ENCODE results near the gene RUNX3. TPM values are rescaled to one million over a fixed set of nuclear protein-coding genes. Genes with fewer than 3 reads are reported as not detected.

The RUNX3 gene
- total and polyA plus RNA-seq, 4 donors: 1.7 to 9.0 (median 4.5) TPM

DNA sequence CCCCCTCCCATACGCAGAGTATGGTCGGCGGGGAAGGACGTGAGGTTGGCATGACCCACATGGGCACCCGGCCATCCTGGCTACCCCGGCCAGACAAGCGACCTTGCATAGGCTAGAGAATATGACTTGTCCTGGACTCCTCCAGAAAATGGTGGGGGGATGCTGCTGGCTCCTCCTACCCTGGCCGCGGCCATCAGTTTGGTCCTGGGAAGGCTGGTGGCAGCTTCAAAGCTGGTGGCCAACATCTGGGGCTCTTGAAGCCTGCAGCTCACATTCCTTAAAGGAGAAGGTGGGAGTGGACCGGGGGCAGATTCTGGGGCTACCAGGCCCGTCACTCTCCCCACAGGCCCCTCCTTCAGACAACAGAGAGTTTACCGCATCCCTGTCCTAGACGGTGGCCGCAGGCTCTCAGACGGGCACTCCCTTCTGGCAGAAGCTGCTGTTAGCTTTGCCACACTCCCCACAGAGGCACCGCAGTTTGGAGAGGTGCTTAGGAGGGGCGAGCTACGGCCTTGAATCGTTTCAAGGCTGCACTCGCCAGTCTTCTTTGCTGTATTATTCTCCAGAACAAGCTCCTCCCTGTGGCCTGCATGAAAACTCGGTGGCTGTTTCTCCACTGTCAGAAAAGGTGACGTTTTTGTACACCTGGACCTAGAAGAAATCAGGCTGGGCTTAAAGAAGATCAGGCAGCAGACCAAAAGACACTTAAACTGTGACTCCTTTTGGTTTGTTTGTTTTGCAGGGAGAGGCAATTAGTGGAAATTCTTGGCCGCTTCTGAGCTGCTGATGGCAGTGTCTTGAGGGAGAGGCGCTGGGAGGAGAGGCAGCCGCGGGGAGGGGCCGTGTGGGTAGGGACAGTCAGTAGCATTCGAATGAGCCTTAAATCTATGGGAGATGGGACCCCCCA lies 68.0 kb downstream of the RUNX3 start:
- H3K9ac ChIP-seq (ENCODE audit: insufficient read depth in 1 of 2, low read length in 2 of 2): no peak overlapping the region
- no peak overlapping the region for H3K4me3 ChIP-seq
- 66 to 75% methylated on average over 28 of the region's 28 CpGs for WGBS, 2 donors
- DNase-seq (peak; percentile 46 to 70 (median 57)), ATAC-seq (ENCODE audit: insufficient read depth, low FRiP score) (peak; percentile 22)
- peaks cover 0 to 20% (median 11%) of the 10 kb centered on the region in 5 donors for H3K4me1 ChIP-seq (ENCODE audit: control insufficient read depth in 5 of 5, insufficient read depth in 5 of 5, low read length in 5 of 5)
- peak overlapping the region in 1 of 2 donors; percentile 26 for H3K27ac ChIP-seq (ENCODE audit: low read depth in 1 of 2, low read length in 1 of 2)
- no peaks in the 10 kb centered on the region for H3K36me3 ChIP-seq (ENCODE audit: control insufficient read depth in 4 of 4, insufficient read depth in 4 of 4, low read length in 4 of 4)
- peaks cover 0 to 2% (median 0%) of the 10 kb centered on the region in 3 donors for H3K27me3 ChIP-seq (ENCODE audit: control insufficient read depth in 3 of 3, insufficient read depth in 3 of 3, low read length in 2 of 3)
- TF ChIP-seq, protein P1, sequence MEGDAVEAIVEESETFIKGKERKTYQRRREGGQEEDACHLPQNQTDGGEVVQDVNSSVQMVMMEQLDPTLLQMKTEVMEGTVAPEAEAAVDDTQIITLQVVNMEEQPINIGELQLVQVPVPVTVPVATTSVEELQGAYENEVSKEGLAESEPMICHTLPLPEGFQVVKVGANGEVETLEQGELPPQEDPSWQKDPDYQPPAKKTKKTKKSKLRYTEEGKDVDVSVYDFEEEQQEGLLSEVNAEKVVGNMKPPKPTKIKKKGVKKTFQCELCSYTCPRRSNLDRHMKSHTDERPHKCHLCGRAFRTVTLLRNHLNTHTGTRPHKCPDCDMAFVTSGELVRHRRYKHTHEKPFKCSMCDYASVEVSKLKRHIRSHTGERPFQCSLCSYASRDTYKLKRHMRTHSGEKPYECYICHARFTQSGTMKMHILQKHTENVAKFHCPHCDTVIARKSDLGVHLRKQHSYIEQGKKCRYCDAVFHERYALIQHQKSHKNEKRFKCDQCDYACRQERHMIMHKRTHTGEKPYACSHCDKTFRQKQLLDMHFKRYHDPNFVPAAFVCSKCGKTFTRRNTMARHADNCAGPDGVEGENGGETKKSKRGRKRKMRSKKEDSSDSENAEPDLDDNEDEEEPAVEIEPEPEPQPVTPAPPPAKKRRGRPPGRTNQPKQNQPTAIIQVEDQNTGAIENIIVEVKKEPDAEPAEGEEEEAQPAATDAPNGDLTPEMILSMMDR (IDR thresholded peaks at IDR 0.05; ENCODE audit: control extremely low read depth, extremely low read depth): no peak
- no peaks in the 10 kb centered on the region for H3K9me3 ChIP-seq (ENCODE audit: control insufficient read depth in 4 of 4, insufficient read depth in 3 of 4, low read length in 3 of 4)

DNA sequence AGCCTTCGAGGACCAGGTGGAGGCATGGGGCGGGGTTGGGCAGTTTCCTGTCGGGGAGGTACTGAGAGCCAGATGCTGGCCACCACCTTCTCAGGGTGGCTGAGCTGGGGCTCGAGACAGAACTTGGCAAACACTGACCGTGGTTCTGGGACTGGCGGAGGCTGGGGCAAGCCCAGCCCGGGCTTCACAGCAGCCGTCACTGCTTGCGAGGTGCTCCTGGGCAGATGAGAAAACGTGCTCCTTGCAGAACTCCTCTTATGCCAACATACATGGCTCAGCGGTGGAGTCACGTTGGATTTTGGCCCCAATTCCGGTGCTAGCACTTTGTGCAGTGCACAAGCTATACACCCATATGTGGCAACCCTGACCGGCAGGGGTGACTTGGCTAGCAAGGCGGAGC lies 69.2 kb downstream of the RUNX3 start:
- H3K36me3 ChIP-seq (ENCODE audit: control insufficient read depth in 4 of 4, insufficient read depth in 4 of 4, low read length in 4 of 4): no peaks in the 10 kb centered on the region
- TF ChIP-seq, protein P1 (IDR thresholded peaks at IDR 0.05; ENCODE audit: control extremely low read depth, extremely low read depth): no peak
- H3K4me3 ChIP-seq: no peak overlapping the region
- ATAC-seq (ENCODE audit: insufficient read depth, low FRiP score) (no peak), DNase-seq (no peak)
- no peaks in the 10 kb centered on the region for H3K9me3 ChIP-seq (ENCODE audit: control insufficient read depth in 4 of 4, insufficient read depth in 3 of 4, low read length in 3 of 4)
- no peak overlapping the region for H3K27ac ChIP-seq (ENCODE audit: low read depth in 1 of 2, low read length in 1 of 2)
- no peak overlapping the region for H3K9ac ChIP-seq (ENCODE audit: insufficient read depth in 1 of 2, low read length in 2 of 2)
- peaks cover 0 to 20% (median 11%) of the 10 kb centered on the region in 5 donors for H3K4me1 ChIP-seq (ENCODE audit: control insufficient read depth in 5 of 5, insufficient read depth in 5 of 5, low read length in 5 of 5)
- no peaks in the 10 kb centered on the region for H3K27me3 ChIP-seq (ENCODE audit: control insufficient read depth in 3 of 3, insufficient read depth in 3 of 3, low read length in 2 of 3)
- WGBS, 2 donors: 73 to 80% methylated on average over 15 of the region's 15 CpGs

DNA sequence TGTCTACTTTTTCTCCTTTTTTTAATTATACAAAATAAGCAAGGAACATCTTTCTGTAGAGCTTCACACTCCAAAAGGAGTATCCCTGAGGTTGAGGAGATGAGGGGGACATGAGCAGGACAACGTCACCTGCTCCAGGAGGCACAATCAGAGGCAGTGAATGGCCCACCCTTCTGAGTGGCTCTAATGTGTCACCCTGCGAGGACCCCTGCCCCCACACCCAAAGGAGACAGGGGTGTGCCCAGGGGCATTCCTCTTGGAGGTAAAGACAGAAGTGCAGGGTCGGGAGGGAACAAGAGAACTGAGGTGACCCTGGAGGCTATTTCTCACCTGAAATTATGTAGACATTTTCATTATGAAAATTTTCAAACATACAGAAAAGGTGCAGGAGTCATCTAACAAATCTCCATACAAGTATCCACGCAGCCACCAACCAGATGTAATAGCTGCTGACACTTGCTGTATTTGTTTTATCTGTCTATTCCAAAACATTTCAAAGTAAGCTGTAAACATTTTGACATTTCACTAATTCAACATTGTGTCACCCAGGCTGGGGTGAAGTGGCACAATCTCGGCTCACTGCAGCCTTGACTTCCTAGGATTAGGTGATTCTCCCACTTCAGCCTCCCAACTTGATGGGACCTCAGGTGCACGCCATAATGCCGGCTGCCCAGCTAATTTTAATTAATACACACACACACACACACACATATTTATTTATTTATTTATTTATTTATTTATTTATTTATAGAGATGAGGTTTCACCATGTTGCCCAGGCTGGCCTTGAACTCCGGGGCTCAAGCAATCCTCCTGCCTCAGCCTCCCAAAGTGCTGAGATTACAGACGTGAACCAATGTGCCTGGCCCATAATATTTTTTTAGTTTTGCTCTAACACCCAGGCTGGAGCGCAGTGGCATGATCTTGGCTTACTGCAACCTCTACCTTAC lies 70.7 kb downstream of the RUNX3 start:
- WGBS, 2 donors: 79 to 83% methylated on average over 10 of the region's 10 CpGs
- TF ChIP-seq, protein P1 (IDR thresholded peaks at IDR 0.05; ENCODE audit: control extremely low read depth, extremely low read depth): no peak
- ATAC-seq (ENCODE audit: insufficient read depth, low FRiP score) (no peak), DNase-seq (no peak)
- Histone ChIP-seq H3K27ac (ENCODE audit: low read depth in 1 of 2, low read length in 1 of 2) (no peak overlapping the region), H3K36me3 (ENCODE audit: control insufficient read depth in 4 of 4, insufficient read depth in 4 of 4, low read length in 4 of 4) (no peaks in the 10 kb centered on the region), H3K4me3 (no peak overlapping the region), H3K4me1 (ENCODE audit: control insufficient read depth in 5 of 5, insufficient read depth in 5 of 5, low read length in 5 of 5) (peaks cover 0 to 18% (median 9%) of the 10 kb centered on the region in 5 donors), H3K9me3 (ENCODE audit: control insufficient read depth in 4 of 4, insufficient read depth in 3 of 4, low read length in 3 of 4) (no peaks in the 10 kb centered on the region), H3K9ac (ENCODE audit: insufficient read depth in 1 of 2, low read length in 2 of 2) (no peak overlapping the region), H3K27me3 (ENCODE audit: control insufficient read depth in 3 of 3, insufficient read depth in 3 of 3, low read length in 2 of 3) (no peaks in the 10 kb centered on the region)
